SK-N-SH treated with all-trans-retinoic acid at 6 μM for 48 hours (cell line): ENCODE measurements around the gene ITGB3.

ENCODE experiments used
- ATAC-seq: fragments of 200-7000 bp; cut with Tn5 transposase; 3 replicates; pipeline ENCODE4 v1.9.1; 2020; ENCODE audit warnings: mild to moderate bottlenecking, moderate library complexity
- ARNTL ChIP-seq: fragments of 450-650 bp; formaldehyde crosslinking; IDR thresholded peaks from 2 replicates; pipeline ENCODE4 v1.5.0; 2020; ENCODE audit warnings: low read depth, mild to moderate bottlenecking, moderate library complexity, borderline replicate concordance
- BACH2 ChIP-seq: fragments of 250-450 bp; sonication (Bioruptor Pico); IDR thresholded peaks from 2 replicates; pipeline ENCODE4 v1.9.0; 2021; ENCODE audit warnings: mild to moderate bottlenecking, borderline replicate concordance
- CREB5 ChIP-seq: fragments of 250-450 bp; sonication (Bioruptor Pico); IDR thresholded peaks from 2 replicates; pipeline ENCODE4 v1.5.1; 2020; ENCODE audit warnings: low read depth, mild to moderate bottlenecking, moderate library complexity
- CSDC2 ChIP-seq: fragments of 250-450 bp; sonication (Bioruptor Pico); IDR thresholded peaks from 2 replicates; pipeline ENCODE4 v1.5.0; 2020; ENCODE audit warnings: mild to moderate bottlenecking, moderate library complexity
- CSRNP3 ChIP-seq: fragments of 250-450 bp; sonication (Bioruptor Pico); IDR thresholded peaks from 2 replicates; pipeline ENCODE4 v1.5.1; 2021; ENCODE audit warnings: mild to moderate bottlenecking, moderate library complexity
- ESRRG ChIP-seq: fragments of 250-450 bp; sonication (Bioruptor Pico); IDR thresholded peaks from 2 replicates; pipeline ENCODE4 v1.6.1; 2021; ENCODE audit warnings: mild to moderate bottlenecking
- GLIS3 ChIP-seq: fragments of 250-450 bp; sonication (Bioruptor Pico); IDR thresholded peaks from 2 replicates; pipeline ENCODE4 v1.5.0; 2020; ENCODE audit warnings: mild to moderate bottlenecking, moderate library complexity
- ISL1 ChIP-seq: fragments of 250-450 bp; sonication (Bioruptor Pico); IDR thresholded peaks from 2 replicates; pipeline ENCODE4 v2.1.2; 2022; ENCODE audit warnings: mild to moderate bottlenecking, moderate library complexity
- OSR1 ChIP-seq: fragments of 250-450 bp; sonication (Bioruptor Pico); IDR thresholded peaks from 2 replicates; pipeline ENCODE4 v1.8.0; 2022; ENCODE audit warnings: moderate library complexity, mild to moderate bottlenecking, inconsistent platforms
- PATZ1 ChIP-seq: fragments of 250-450 bp; sonication (Bioruptor Pico); IDR thresholded peaks from 2 replicates; pipeline ENCODE4 v1.8.0; 2020; ENCODE audit warnings: mild to moderate bottlenecking, moderate library complexity, borderline replicate concordance
- POU6F1 ChIP-seq: fragments of 250-450 bp; sonication (Bioruptor Pico); IDR thresholded peaks from 2 replicates; pipeline ENCODE4 v1.8.0; 2021; ENCODE audit warnings: low read depth, mild to moderate bottlenecking, moderate library complexity, borderline replicate concordance
- PPARA ChIP-seq: fragments of 250-450 bp; sonication (Bioruptor Pico); IDR thresholded peaks from 2 replicates; pipeline ENCODE4 v1.5.0; 2020; ENCODE audit warnings: mild to moderate bottlenecking, borderline replicate concordance
- RARB ChIP-seq: fragments of 250-450 bp; sonication (Bioruptor Pico); IDR thresholded peaks from 2 replicates; pipeline ENCODE4 v1.8.0; 2021; ENCODE audit warnings: mild to moderate bottlenecking, moderate library complexity
- SNAI2 ChIP-seq: fragments of 250-450 bp; sonication (Bioruptor Pico); IDR thresholded peaks from 2 replicates; pipeline ENCODE4 v1.5.0; 2020; ENCODE audit warnings: mild to moderate bottlenecking, moderate library complexity
- TCF4 ChIP-seq: fragments of 250-450 bp; sonication (Bioruptor Pico); IDR thresholded peaks from 2 replicates; pipeline ENCODE4 v1.8.0; 2021; ENCODE audit warnings: mild to moderate bottlenecking, moderate library complexity, borderline replicate concordance
- TOX ChIP-seq: fragments of 250-450 bp; sonication (Bioruptor Pico); IDR thresholded peaks from 2 replicates; pipeline ENCODE4 v1.8.0; 2021; ENCODE audit warnings: mild to moderate bottlenecking, moderate library complexity, borderline replicate concordance
- ZC3H10 ChIP-seq: fragments of 250-450 bp; sonication (Bioruptor Pico); IDR thresholded peaks from 2 replicates; pipeline ENCODE4 v1.5.1; 2021; ENCODE audit warnings: mild to moderate bottlenecking, moderate library complexity
- ZFP3 ChIP-seq: fragments of 250-450 bp; sonication (Bioruptor Pico); IDR thresholded peaks from 2 replicates; pipeline ENCODE4 v1.5.0; 2020; ENCODE audit warnings: mild to moderate bottlenecking, moderate library complexity
- ZFP30 ChIP-seq: fragments of 450-650 bp; formaldehyde crosslinking; IDR thresholded peaks from 2 replicates; pipeline ENCODE4 v1.5.0; 2022; ENCODE audit warnings: mild to moderate bottlenecking, moderate library complexity
- ZNF565 ChIP-seq: fragments of 450-650 bp; formaldehyde crosslinking; conservative IDR thresholded peaks from 2 replicates; pipeline ENCODE4 v1.5.0; 2020; ENCODE audit warnings: low read depth, mild to moderate bottlenecking, moderate library complexity
- ZNF70 ChIP-seq: fragments of 450-650 bp; formaldehyde crosslinking; IDR thresholded peaks from 2 replicates; pipeline ENCODE4 v1.5.0; 2020; ENCODE audit warnings: mild to moderate bottlenecking, moderate library complexity
- ZNF8 ChIP-seq: fragments of 450-650 bp; formaldehyde crosslinking; IDR thresholded peaks from 2 replicates; pipeline ENCODE4 v1.5.0; 2020; ENCODE audit warnings: mild to moderate bottlenecking, moderate library complexity
- TF ChIP-seq, protein P1 (sequence below): fragments of 250-450 bp; sonication (Bioruptor Pico); IDR thresholded peaks from 2 replicates; pipeline ENCODE4 v1.5.0; 2020; ENCODE audit warnings: mild to moderate bottlenecking, moderate library complexity

The ITGB3 gene

GRCh38 chr17:47252766-47253512, 688 bp upstream of the ITGB3 start:
- TF ChIP-seq CREB5 (no peak), GLIS3 (CRISPR knock-in tag) (no peak), TOX (CRISPR knock-in tag) (no peak), SNAI2 (CRISPR knock-in tag) (no peak), ISL1 (CRISPR knock-in tag) (no peak), ZNF565 (CRISPR knock-in tag) (no peak), ZC3H10 (CRISPR knock-in tag) (no peak), ESRRG (no peak), POU6F1 (CRISPR knock-in tag) (no peak), OSR1 (CRISPR knock-in tag) (no peak), CSDC2 (CRISPR knock-in tag) (no peak), PATZ1 (CRISPR knock-in tag) (no peak), ZNF70 (no peak), ZFP30 (no peak), CSRNP3 (CRISPR knock-in tag) (no peak), ZNF8 (CRISPR knock-in tag) (no peak), BACH2 (no peak), RARB (CRISPR knock-in tag) (no peak)
- TF ChIP-seq, protein P1, sequence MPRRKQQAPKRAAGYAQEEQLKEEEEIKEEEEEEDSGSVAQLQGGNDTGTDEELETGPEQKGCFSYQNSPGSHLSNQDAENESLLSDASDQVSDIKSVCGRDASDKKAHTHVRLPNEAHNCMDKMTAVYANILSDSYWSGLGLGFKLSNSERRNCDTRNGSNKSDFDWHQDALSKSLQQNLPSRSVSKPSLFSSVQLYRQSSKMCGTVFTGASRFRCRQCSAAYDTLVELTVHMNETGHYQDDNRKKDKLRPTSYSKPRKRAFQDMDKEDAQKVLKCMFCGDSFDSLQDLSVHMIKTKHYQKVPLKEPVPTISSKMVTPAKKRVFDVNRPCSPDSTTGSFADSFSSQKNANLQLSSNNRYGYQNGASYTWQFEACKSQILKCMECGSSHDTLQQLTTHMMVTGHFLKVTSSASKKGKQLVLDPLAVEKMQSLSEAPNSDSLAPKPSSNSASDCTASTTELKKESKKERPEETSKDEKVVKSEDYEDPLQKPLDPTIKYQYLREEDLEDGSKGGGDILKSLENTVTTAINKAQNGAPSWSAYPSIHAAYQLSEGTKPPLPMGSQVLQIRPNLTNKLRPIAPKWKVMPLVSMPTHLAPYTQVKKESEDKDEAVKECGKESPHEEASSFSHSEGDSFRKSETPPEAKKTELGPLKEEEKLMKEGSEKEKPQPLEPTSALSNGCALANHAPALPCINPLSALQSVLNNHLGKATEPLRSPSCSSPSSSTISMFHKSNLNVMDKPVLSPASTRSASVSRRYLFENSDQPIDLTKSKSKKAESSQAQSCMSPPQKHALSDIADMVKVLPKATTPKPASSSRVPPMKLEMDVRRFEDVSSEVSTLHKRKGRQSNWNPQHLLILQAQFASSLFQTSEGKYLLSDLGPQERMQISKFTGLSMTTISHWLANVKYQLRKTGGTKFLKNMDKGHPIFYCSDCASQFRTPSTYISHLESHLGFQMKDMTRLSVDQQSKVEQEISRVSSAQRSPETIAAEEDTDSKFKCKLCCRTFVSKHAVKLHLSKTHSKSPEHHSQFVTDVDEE (CRISPR knock-in tag): no peak
- no peak for ATAC-seq

- TF ChIP-seq ARNTL (no peak), SNAI2 (CRISPR knock-in tag) (no peak), ZNF8 (CRISPR knock-in tag) (no peak), ISL1 (CRISPR knock-in tag) (no peak), PPARA (CRISPR knock-in tag) (no peak), TCF4 (CRISPR knock-in tag) (no peak), CREB5 (no peak), ZFP3 (CRISPR knock-in tag) (no peak), CSDC2 (CRISPR knock-in tag) (no peak), ESRRG (no peak), PATZ1 (CRISPR knock-in tag) (no peak), TOX (CRISPR knock-in tag) (no peak), ZFP30 (no peak)
- TF ChIP-seq, protein P1 (CRISPR knock-in tag): no peak
- TF ChIP-seq, all 23 proteins: peak for 0
- no peak; the same call in 2 of the 3 replicates for ATAC-seq
Measured at GRCh38 chr17:47254403-47254943, 846 bp downstream of the ITGB3 start.
